HUES64 (cell line): ENCODE data around the gene FAM98B.

Experiments
- H3K27ac ChIP-seq: 2 replicates; pipeline ENCODE4 v1.7.0; 2013; ENCODE audit warnings: low read depth, low read length, inconsistent platforms
- H3K27me3 ChIP-seq: 2 replicates; pipeline ENCODE4 v1.6.1; 2013; ENCODE audit warnings: mild to moderate bottlenecking, low read length; ENCODE audit not compliant: insufficient read depth
- H3K36me3 ChIP-seq: 2 replicates; pipeline ENCODE4 v1.6.1; 2013; ENCODE audit warnings: mild to moderate bottlenecking, low read length; ENCODE audit not compliant: insufficient read depth
- H3K4me1 ChIP-seq: 2 replicates; pipeline ENCODE4 v1.6.1; 2013; ENCODE audit warnings: mild to moderate bottlenecking, low read length, moderate library complexity; ENCODE audit not compliant: insufficient read depth
- H3K4me3 ChIP-seq: 2 replicates; pipeline ENCODE4 v1.5.1; 2013; ENCODE audit warnings: mild to moderate bottlenecking, low read length, moderate library complexity
- H3K9ac ChIP-seq: 2 replicates; pipeline ENCODE4 v1.6.1; 2013; ENCODE audit warnings: mild to moderate bottlenecking, low read depth, low read length
- H3K9me3 ChIP-seq: 2 replicates; pipeline ENCODE4 v1.6.1; 2013; ENCODE audit warnings: low read depth, low read length; ENCODE audit not compliant: insufficient read depth
- WGBS: fragments of 150-250, 120-280 bp; methylation state at CpG from one replicate; pipeline ENCODE4 v1.1.7; 2013; ENCODE audit warnings: missing lambda C conversion rate; 5-methylcytosine and 5-hydroxymethylcytosine counted together

The FAM98B gene

GRCh38 chr15:38481113-38481512 lies 27.2 kb downstream of the FAM98B start:
- Histone ChIP-seq H3K36me3 (peaks cover 73% of the 10 kb centered on the region), H3K27me3 (no peaks in the 10 kb centered on the region), H3K9ac (no peak overlapping the region), H3K27ac (no peak overlapping the region), H3K9me3 (no peaks in the 10 kb centered on the region), H3K4me1 (no peaks in the 10 kb centered on the region), H3K4me3 (no peak overlapping the region)
- 95% methylated on average over 5 of the region's 5 CpGs for WGBS

GRCh38 chr15:38481761-38482160 lies 27.8 kb downstream of the FAM98B start:
- peaks cover 73% of the 10 kb centered on the region for H3K36me3 ChIP-seq
- WGBS: 99% methylated on average over 3 of the region's 3 CpGs

GRCh38 chr15:38482572-38482971 lies 28.6 kb downstream of the FAM98B start:
- H3K27me3 ChIP-seq: no peaks in the 10 kb centered on the region
- H3K27ac ChIP-seq: no peak overlapping the region
- no peaks in the 10 kb centered on the region for H3K4me1 ChIP-seq
- no peak overlapping the region for H3K4me3 ChIP-seq
- no peak overlapping the region for H3K9ac ChIP-seq
- peaks cover 72% of the 10 kb centered on the region for H3K36me3 ChIP-seq
- no peaks in the 10 kb centered on the region for H3K9me3 ChIP-seq

More at GRCh38 chr15:38481761-38482160, 27.8 kb downstream of the FAM98B start:
- no peaks in the 10 kb centered on the region for H3K4me1 ChIP-seq
- H3K9me3 ChIP-seq: no peaks in the 10 kb centered on the region
- H3K4me3 ChIP-seq: no peak overlapping the region
- H3K27ac ChIP-seq: no peak overlapping the region
- no peak overlapping the region for H3K9ac ChIP-seq
- no peaks in the 10 kb centered on the region for H3K27me3 ChIP-seq

GRCh38 chr15:38486936-38487335 lies 33.0 kb downstream of the FAM98B start:
- 98% methylated on average over 2 of the region's 2 CpGs for WGBS

GRCh38 chr15:38487378-38487777 lies 33.5 kb downstream of the FAM98B start:
- Histone ChIP-seq H3K4me1 (no peaks in the 10 kb centered on the region), H3K36me3 (peaks cover 54% of the 10 kb centered on the region)
- 100% methylated on average over 1 of the region's 1 CpG for WGBS

More at GRCh38 chr15:38486936-38487335, 33.0 kb downstream of the FAM98B start:
- peaks cover 59% of the 10 kb centered on the region for H3K36me3 ChIP-seq
- no peaks in the 10 kb centered on the region for H3K9me3 ChIP-seq
- no peak overlapping the region for H3K4me3 ChIP-seq
- no peak overlapping the region for H3K27ac ChIP-seq
- H3K4me1 ChIP-seq: no peaks in the 10 kb centered on the region
- H3K9ac ChIP-seq: no peak overlapping the region
- no peaks in the 10 kb centered on the region for H3K27me3 ChIP-seq

GRCh38 chr15:38490242-38490922 lies 36.5 kb downstream of the FAM98B start:
- H3K4me1 ChIP-seq: no peaks in the 10 kb centered on the region
- H3K27me3 ChIP-seq: no peaks in the 10 kb centered on the region
- no peak overlapping the region for H3K27ac ChIP-seq
- H3K9ac ChIP-seq: no peak overlapping the region
- no peak overlapping the region for H3K4me3 ChIP-seq
- 91% methylated on average over 3 of the region's 3 CpGs for WGBS
- peaks cover 34% of the 10 kb centered on the region for H3K36me3 ChIP-seq
- H3K9me3 ChIP-seq: no peaks in the 10 kb centered on the region

More at GRCh38 chr15:38487378-38487777, 33.5 kb downstream of the FAM98B start:
- H3K9ac ChIP-seq: no peak overlapping the region
- no peak overlapping the region for H3K27ac ChIP-seq
- no peaks in the 10 kb centered on the region for H3K9me3 ChIP-seq
- H3K27me3 ChIP-seq: no peaks in the 10 kb centered on the region
- no peak overlapping the region for H3K4me3 ChIP-seq

- Histone ChIP-seq H3K9me3 (no peaks in the 10 kb centered on the region), H3K27me3 (no peaks in the 10 kb centered on the region), H3K36me3 (no peaks in the 10 kb centered on the region), H3K4me1 (no peaks in the 10 kb centered on the region), H3K9ac (no peak overlapping the region), H3K27ac (no peak overlapping the region), H3K4me3 (no peak overlapping the region)
- 83% methylated on average over 1 of the region's 1 CpG for WGBS
Observed at GRCh38 chr15:38496151-38496550, 42.2 kb downstream of the FAM98B start.

- Histone ChIP-seq H3K27ac (no peak overlapping the region), H3K4me1 (no peaks in the 10 kb centered on the region), H3K4me3 (no peak overlapping the region), H3K27me3 (no peaks in the 10 kb centered on the region), H3K9ac (no peak overlapping the region), H3K36me3 (no peaks in the 10 kb centered on the region), H3K9me3 (no peaks in the 10 kb centered on the region)
- WGBS: 63% methylated on average over 1 of the region's 1 CpG
Observed at GRCh38 chr15:38499651-38500050, 45.7 kb downstream of the FAM98B start.

GRCh38 chr15:38503496-38503895 lies 49.6 kb downstream of the FAM98B start:
- H3K4me1 ChIP-seq: no peaks in the 10 kb centered on the region
- H3K4me3 ChIP-seq: no peak overlapping the region
- H3K9me3 ChIP-seq: no peaks in the 10 kb centered on the region
- no peaks in the 10 kb centered on the region for H3K27me3 ChIP-seq
- H3K9ac ChIP-seq: no peak overlapping the region
- H3K27ac ChIP-seq: no peak overlapping the region
- WGBS: 94% methylated on average over 2 of the region's 2 CpGs
- H3K36me3 ChIP-seq: no peaks in the 10 kb centered on the region

GRCh38 chr15:38504680-38505467 lies 50.9 kb downstream of the FAM98B start:
- Histone ChIP-seq H3K27ac (no peak overlapping the region), H3K9ac (no peak overlapping the region), H3K4me3 (no peak overlapping the region), H3K36me3 (no peaks in the 10 kb centered on the region), H3K27me3 (no peaks in the 10 kb centered on the region), H3K9me3 (no peaks in the 10 kb centered on the region), H3K4me1 (no peaks in the 10 kb centered on the region)
- 93% methylated on average over 3 of the region's 4 CpGs for WGBS

GRCh38 chr15:38506997-38507396 lies 53.1 kb downstream of the FAM98B start:
- no peak overlapping the region for H3K27ac ChIP-seq
- H3K27me3 ChIP-seq: no peaks in the 10 kb centered on the region
- H3K4me1 ChIP-seq: no peaks in the 10 kb centered on the region
- H3K4me3 ChIP-seq: no peak overlapping the region
- H3K9me3 ChIP-seq: no peaks in the 10 kb centered on the region
- WGBS: 84% methylated on average over 4 of the region's 4 CpGs
- H3K36me3 ChIP-seq: no peaks in the 10 kb centered on the region
- no peak overlapping the region for H3K9ac ChIP-seq
